Fibroblast of pulmonary artery (primary cell): ENCODE results near the gene GDF9.
A peak's percentile ranks its signal among the peaks of the same experiment; 100 is the strongest.

Source experiments
- DNase-seq: peaks from one replicate; pipeline ENCODE4 v3.0.0-alpha.2; 2010; ENCODE audit warnings: low read depth
- H3K4me3 ChIP-seq: replicated peaks from 2 replicates; pipeline ENCODE4 v1.5.1; 2011; ENCODE audit warnings: low read depth, mild to moderate bottlenecking, control low read depth, low read length, moderate library complexity
- CTCF ChIP-seq: IDR thresholded peaks from 2 replicates; pipeline ENCODE4 v1.5.1; 2011; ENCODE audit warnings: mild to moderate bottlenecking, control low read depth, low read length, inconsistent platforms; ENCODE audit errors: missing control alignments

The GDF9 gene

GRCh38 chr5:132884548-132884947 lies 18.3 kb upstream of the GDF9 start:
- no peak overlapping the region for H3K4me3 ChIP-seq
- no peak for DNase-seq
- no peak for TF ChIP-seq CTCF

GRCh38 chr5:132883261-132883834 lies 17.1 kb upstream of the GDF9 start:
- peak; percentile 85 for DNase-seq
- TF ChIP-seq CTCF = peak; percentile 79
- no peak overlapping the region for H3K4me3 ChIP-seq

GRCh38 chr5:132877938-132878337 lies 11.7 kb upstream of the GDF9 start:
- DNase-seq = peak; percentile 54

GRCh38 chr5:132877466-132877865 lies 11.2 kb upstream of the GDF9 start:
- no peak for TF ChIP-seq CTCF
- no peak for DNase-seq
- no peak overlapping the region for H3K4me3 ChIP-seq

More at GRCh38 chr5:132877938-132878337, 11.7 kb upstream of the GDF9 start:
- H3K4me3 ChIP-seq = no peak overlapping the region
- TF ChIP-seq CTCF = no peak

GRCh38 chr5:132876020-132876759 lies 9.9 kb upstream of the GDF9 start:
- H3K4me3 ChIP-seq = no peak overlapping the region
- no peak for TF ChIP-seq CTCF
- no peak for DNase-seq

GRCh38 chr5:132873930-132874271 lies 7.6 kb upstream of the GDF9 start:
- TF ChIP-seq CTCF = no peak
- no peak for DNase-seq
- no peak overlapping the region for H3K4me3 ChIP-seq
